SK-N-SH treated with all-trans-retinoic acid at 6 μM for 48 hours (cell line): ENCODE measurements around the gene OR2L13.

ENCODE experiments used
- ARNTL ChIP-seq: fragments of 450-650 bp; formaldehyde crosslinking; IDR thresholded peaks from 2 replicates; pipeline ENCODE4 v1.5.0; 2020; ENCODE audit warnings: low read depth, mild to moderate bottlenecking, moderate library complexity, borderline replicate concordance
- ESRRG ChIP-seq: fragments of 250-450 bp; sonication (Bioruptor Pico); IDR thresholded peaks from 2 replicates; pipeline ENCODE4 v1.6.1; 2021; ENCODE audit warnings: mild to moderate bottlenecking
- GLIS3 ChIP-seq: fragments of 250-450 bp; sonication (Bioruptor Pico); IDR thresholded peaks from 2 replicates; pipeline ENCODE4 v1.5.0; 2020; ENCODE audit warnings: mild to moderate bottlenecking, moderate library complexity
- OSR1 ChIP-seq: fragments of 250-450 bp; sonication (Bioruptor Pico); IDR thresholded peaks from 2 replicates; pipeline ENCODE4 v1.8.0; 2022; ENCODE audit warnings: moderate library complexity, mild to moderate bottlenecking, inconsistent platforms
- PATZ1 ChIP-seq: fragments of 250-450 bp; sonication (Bioruptor Pico); IDR thresholded peaks from 2 replicates; pipeline ENCODE4 v1.8.0; 2020; ENCODE audit warnings: mild to moderate bottlenecking, moderate library complexity, borderline replicate concordance
- POU6F1 ChIP-seq: fragments of 250-450 bp; sonication (Bioruptor Pico); IDR thresholded peaks from 2 replicates; pipeline ENCODE4 v1.8.0; 2021; ENCODE audit warnings: low read depth, mild to moderate bottlenecking, moderate library complexity, borderline replicate concordance
- RARB ChIP-seq: fragments of 250-450 bp; sonication (Bioruptor Pico); IDR thresholded peaks from 2 replicates; pipeline ENCODE4 v1.8.0; 2021; ENCODE audit warnings: mild to moderate bottlenecking, moderate library complexity
- SNAI2 ChIP-seq: fragments of 250-450 bp; sonication (Bioruptor Pico); IDR thresholded peaks from 2 replicates; pipeline ENCODE4 v1.5.0; 2020; ENCODE audit warnings: mild to moderate bottlenecking, moderate library complexity
- ZFP3 ChIP-seq: fragments of 250-450 bp; sonication (Bioruptor Pico); IDR thresholded peaks from 2 replicates; pipeline ENCODE4 v1.5.0; 2020; ENCODE audit warnings: mild to moderate bottlenecking, moderate library complexity
- ZFP30 ChIP-seq: fragments of 450-650 bp; formaldehyde crosslinking; IDR thresholded peaks from 2 replicates; pipeline ENCODE4 v1.5.0; 2022; ENCODE audit warnings: mild to moderate bottlenecking, moderate library complexity
- ZNF70 ChIP-seq: fragments of 450-650 bp; formaldehyde crosslinking; IDR thresholded peaks from 2 replicates; pipeline ENCODE4 v1.5.0; 2020; ENCODE audit warnings: mild to moderate bottlenecking, moderate library complexity
- ZNF8 ChIP-seq: fragments of 450-650 bp; formaldehyde crosslinking; IDR thresholded peaks from 2 replicates; pipeline ENCODE4 v1.5.0; 2020; ENCODE audit warnings: mild to moderate bottlenecking, moderate library complexity

- TF ChIP-seq ARNTL = no peak
- no peak for TF ChIP-seq ZFP3 (CRISPR knock-in tag)
- no peak for TF ChIP-seq ZFP30
- TF ChIP-seq ZNF70 (CRISPR knock-in tag) = no peak
- no peak for TF ChIP-seq POU6F1 (CRISPR knock-in tag)
- TF ChIP-seq RARB = no peak
- no peak for TF ChIP-seq OSR1 (CRISPR knock-in tag)
- no peak for TF ChIP-seq PATZ1
- TF ChIP-seq ZNF8 (CRISPR knock-in tag) = no peak
- no peak for TF ChIP-seq ESRRG (CRISPR knock-in tag)
- no peak for TF ChIP-seq SNAI2 (CRISPR knock-in tag)
- no peak for TF ChIP-seq GLIS3 (CRISPR knock-in tag)
Measured at GRCh38 chr1:248055261-248055660, 39.7 kb upstream of the OR2L13 start.
